NCI-H345 treated with DMSO at 0.1 percent for 48 hours (cell line): ENCODE measurements around the gene DHRS7C.
"Not testable (repeated sequence)": the region's sequence is repeated elsewhere in the genome, so short reads cannot be mapped to it uniquely, and the experiment has no call there.

ENCODE experiments used
- DNase-seq: peaks from one replicate; lab custom pipeline; 2025; ENCODE audit not compliant: unreplicated experiment; lab: John Stamatoyannopoulos, UW

DHRS7C gene

GRCh38 chr17:9810100-9810949, 18.9 kb upstream of the DHRS7C start:
- no peak for DNase-seq

GRCh38 chr17:9809409-9809808, 18.0 kb upstream of the DHRS7C start:
- DNase-seq: no peak

- no peak for DNase-seq
Observed at GRCh38 chr17:9806699-9807098, 15.3 kb upstream of the DHRS7C start.

- DNase-seq: no peak
Observed at GRCh38 chr17:9805769-9806168, 14.4 kb upstream of the DHRS7C start.

GRCh38 chr17:9802697-9803096, 11.3 kb upstream of the DHRS7C start:
- no peak for DNase-seq

- no peak for DNase-seq
Observed at GRCh38 chr17:9802294-9802693, 10.9 kb upstream of the DHRS7C start.

GRCh38 chr17:9801505-9801904, 10.1 kb upstream of the DHRS7C start:
- no peak for DNase-seq

- DNase-seq: no peak
Observed at GRCh38 chr17:9798724-9799123, 7.3 kb upstream of the DHRS7C start.

- DNase-seq: no peak
Observed at GRCh38 chr17:9798008-9798407, 6.6 kb upstream of the DHRS7C start.

- no peak for DNase-seq
Observed at GRCh38 chr17:9792181-9792840, 919 bp upstream of the DHRS7C start.

GRCh38 chr17:9790316-9790715, 1.1 kb downstream of the DHRS7C start:
- no peak for DNase-seq

GRCh38 chr17:9788601-9789000, 2.8 kb downstream of the DHRS7C start:
- no peak for DNase-seq

GRCh38 chr17:9784544-9784943, 6.8 kb downstream of the DHRS7C start:
- no peak for DNase-seq

- DNase-seq: not testable (repeated sequence)
Observed at GRCh38 chr17:9783465-9783864, 7.9 kb downstream of the DHRS7C start.

GRCh38 chr17:9783050-9783449, 8.3 kb downstream of the DHRS7C start:
- no peak for DNase-seq

- DNase-seq: no peak
Observed at GRCh38 chr17:9780552-9780951, 10.8 kb downstream of the DHRS7C start.

GRCh38 chr17:9776911-9777310, 14.5 kb downstream of the DHRS7C start:
- no peak for DNase-seq

- DNase-seq: no peak
Observed at GRCh38 chr17:9772658-9773057, 18.7 kb downstream of the DHRS7C start.

- DNase-seq: no peak
Observed at GRCh38 chr17:9771465-9771864, 19.9 kb downstream of the DHRS7C start.

GRCh38 chr17:9769036-9769695, 22.2 kb downstream of the DHRS7C start:
- DNase-seq: no peak

GRCh38 chr17:9768381-9768934, 22.9 kb downstream of the DHRS7C start:
- DNase-seq: no peak
